OCI-LY7 (cell line): ENCODE measurements around the gene GRN. TPM values are rescaled to one million over a fixed set of nuclear protein-coding genes. Genes with fewer than 3 reads are reported as not detected.

Experiments used
- BruUV-seq: library from RNA; stranded (reverse); fragments of 400-500 nt; replicated peaks from 2 replicates; lab custom pipeline; 2021; lab: Mats Ljungman, UMichigan
- CTCF ChIA-PET: fragments of 300-600 bp; sonication (Branson Sonifier 250); formaldehyde crosslinking; loops from one replicate; lab custom pipeline; 2022; ENCODE audit warnings: antibody characterized with exemption; ENCODE audit not compliant: unreplicated experiment; lab: Charles Lee
- POLR2A ChIA-PET: fragments of 300-600 bp; sonication (Branson Sonifier 250); formaldehyde crosslinking; loops from one replicate; lab custom pipeline; 2022; ENCODE audit warnings: antibody characterized with exemption; lab: Charles Lee
- DNase-seq: peaks from one replicate; pipeline ENCODE4 v3.0.0-alpha.2; 2015; ENCODE audit warnings: low spot score
- H2AFZ ChIP-seq: fragments of 200-600 bp; sonication (generic), shearing (Covaris generic); 2 replicates; pipeline ENCODE4 v1.6.1; 2014; ENCODE audit warnings: mild to moderate bottlenecking, antibody characterized with exemption, low read length, moderate library complexity
- H3K27ac ChIP-seq: fragments of 200-600 bp; sonication (generic); 2 replicates; pipeline ENCODE4 v1.5.1; 2014; ENCODE audit warnings: mixed run types, low read depth, mild to moderate bottlenecking, moderate library complexity, low read length, inconsistent platforms; ENCODE audit not compliant: poor library complexity, severe bottlenecking
- H3K36me3 ChIP-seq: fragments of 200-600 bp; sonication (generic); 2 replicates; pipeline ENCODE4 v1.6.1; 2014; ENCODE audit warnings: mild to moderate bottlenecking, antibody characterized with exemption, low read length, moderate library complexity, mixed read lengths; ENCODE audit not compliant: insufficient read depth
- H3K4me1 ChIP-seq: fragments of 200-600 bp; sonication (generic); 2 replicates; pipeline ENCODE4 v1.5.1; 2014; ENCODE audit warnings: mild to moderate bottlenecking, low read length; ENCODE audit not compliant: insufficient read depth, poor library complexity, severe bottlenecking
- H3K4me2 ChIP-seq: fragments of 200-600 bp; sonication (generic); 2 replicates; pipeline ENCODE4 v1.6.1; 2014; ENCODE audit warnings: mild to moderate bottlenecking, low read length
- H3K4me3 ChIP-seq: fragments of 200-600 bp; sonication (generic); 2 replicates; pipeline ENCODE4 v1.5.1; 2014; ENCODE audit warnings: mild to moderate bottlenecking, low read depth, low read length; ENCODE audit not compliant: poor library complexity, severe bottlenecking
- H3K79me2 ChIP-seq: fragments of 200-600 bp; sonication (generic); 2 replicates; pipeline ENCODE4 v1.6.1; 2016; ENCODE audit warnings: low read depth, mild to moderate bottlenecking, low read length, moderate library complexity, mixed read lengths; ENCODE audit not compliant: insufficient read depth
- H3K9me2 ChIP-seq: fragments of 200-600 bp; sonication (generic); 2 replicates; pipeline ENCODE4 v1.6.1; 2016; ENCODE audit warnings: mild to moderate bottlenecking, low read length, mixed read lengths; ENCODE audit not compliant: insufficient read depth
- H3K9me3 ChIP-seq: fragments of 200-600 bp; sonication (generic); 2 replicates; pipeline ENCODE4 v1.6.1; 2014; ENCODE audit warnings: mild to moderate bottlenecking, mixed run types, low read length, mixed read lengths
- H4K20me1 ChIP-seq: fragments of 200-600 bp; sonication (generic); 2 replicates; pipeline ENCODE4 v1.6.1; 2014; ENCODE audit warnings: mild to moderate bottlenecking, antibody characterized with exemption, low read length, moderate library complexity, mixed read lengths; ENCODE audit not compliant: insufficient read depth
- CTCF ChIP-seq: fragments of 200-600 bp; sonication (generic); conservative IDR thresholded peaks from 2 replicates; pipeline ENCODE4 v1.5.1; 2014; ENCODE audit warnings: mild to moderate bottlenecking, antibody characterized with exemption, low read length, moderate library complexity, mixed read lengths
- EZH2phosphoT487 ChIP-seq: fragments of 200-600 bp; sonication (generic); IDR thresholded peaks from 2 replicates; pipeline ENCODE4 v1.6.1; 2018; ENCODE audit warnings: low read depth, borderline replicate concordance, mild to moderate bottlenecking, mixed run types, antibody characterized with exemption, low read length, moderate library complexity, mixed read lengths
- intact Hi-C: fragments of 100-400 bp; cut with micrococcal nuclease; formaldehyde crosslinking; loops from one replicate; pipeline ENCODE4 v1.10.0; 2022; ENCODE audit not compliant: unreplicated experiment
- total RNA-seq, 2 experiments: library from RNA; depleted of rRNA in 1 of 2; stranded (reverse); fragments of >200 nt in 1 of 2; shearing (Covaris generic) in 1 of 2; gene quantifications; 2 replicates each; pipeline ENCODE4 v1.2.3, GENCODE V29; 2014 to 2022

Gene GRN
- total RNA-seq, 2 experiments from 2014 or later: 203 to 247 TPM

DNA sequence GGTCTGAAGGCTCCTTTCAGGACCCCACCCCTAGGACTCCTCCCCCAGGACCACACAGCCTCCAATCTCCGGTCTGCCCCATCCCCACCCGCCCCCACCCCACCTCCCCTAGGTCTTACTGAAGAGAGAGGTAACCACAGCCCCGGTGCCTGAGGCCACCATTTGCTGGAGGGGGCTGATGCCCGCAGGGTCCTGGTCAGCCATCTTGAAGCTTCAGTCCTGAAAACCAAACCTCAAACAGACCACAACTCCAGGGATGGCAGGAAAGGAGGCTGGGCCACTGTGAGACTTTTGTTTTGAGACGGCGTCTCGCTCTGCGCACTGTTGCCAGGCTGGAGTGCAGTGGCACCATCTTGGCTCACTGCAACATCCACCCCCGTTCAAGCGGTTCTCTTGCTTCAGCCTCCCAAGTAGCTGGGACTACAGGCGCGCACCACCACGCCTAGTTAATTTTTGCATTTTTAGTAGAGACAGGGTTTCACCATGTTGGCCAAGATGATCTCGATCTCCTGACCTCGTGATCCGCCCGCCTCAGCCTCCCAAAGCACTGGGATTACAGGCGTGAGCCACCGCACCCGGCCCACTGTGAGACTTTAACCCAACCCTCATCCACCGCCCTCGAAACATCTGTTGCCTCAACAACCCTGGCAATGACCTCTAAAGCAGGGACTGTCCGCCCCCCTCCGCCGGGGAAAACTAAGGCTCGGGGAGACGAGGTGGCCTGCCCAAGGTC is 21.6 kb upstream of the GRN start:
- H3K27ac ChIP-seq: no peak overlapping the region

GRCh38 chr17:44324092-44324570 is 21.0 kb upstream of the GRN start:
- Histone ChIP-seq H3K4me3 (peak overlapping the region; percentile 97), H3K9me2 (no peaks in the 10 kb centered on the region), H3K9me3 (no peaks in the 10 kb centered on the region), H2AFZ (no peak overlapping the region), H3K27ac (peak overlapping the region; percentile 29), H3K4me2 (peak overlapping the region; percentile 98), H3K4me1 (peaks cover 29% of the 10 kb centered on the region), H4K20me1 (no peaks in the 10 kb centered on the region), H3K36me3 (peaks cover 40% of the 10 kb centered on the region), H3K79me2 (peaks cover 11% of the 10 kb centered on the region)
- CTCF ChIA-PET: no interaction called here
- POLR2A ChIA-PET: no interaction called here
- no TSS peak for BruUV-seq
- DNase-seq: no peak
- intact Hi-C loops: loop anchor here (2.0 to 10.0 kb wide), 3 partner anchors 105 to 249 kb away; partner anchors contain the start of genes G6PC3 and UBTF
- no peak for TF ChIP-seq EZH2phosphoT487
- no peak for TF ChIP-seq CTCF

More for the DNA sequence above, 21.6 kb upstream of the GRN start:
- peak overlapping the region; percentile 98 for H3K4me2 ChIP-seq
- peak overlapping the region; percentile 97 for H3K4me3 ChIP-seq
- H3K36me3 ChIP-seq: peaks cover 41% of the 10 kb centered on the region
- H2AFZ ChIP-seq: no peak overlapping the region
- ChIA-PET POLR2A (no interaction called here), CTCF (no interaction called here)
- H3K9me3 ChIP-seq: no peaks in the 10 kb centered on the region
- H3K79me2 ChIP-seq: peaks cover 11% of the 10 kb centered on the region
- intact Hi-C loops: loop anchor here (2.0 to 10.0 kb wide), 3 partner anchors 105 to 249 kb away; partner anchors contain the start of genes G6PC3 and UBTF
- BruUV-seq: no TSS peak
- H4K20me1 ChIP-seq: no peaks in the 10 kb centered on the region
- peaks cover 24% of the 10 kb centered on the region for H3K4me1 ChIP-seq
- no peaks in the 10 kb centered on the region for H3K9me2 ChIP-seq
- TF ChIP-seq CTCF (no peak), EZH2phosphoT487 (no peak)
- no peak for DNase-seq
